ENCODE data around the gene MARCHF3.

- TF ChIP-seq, protein P1, sequence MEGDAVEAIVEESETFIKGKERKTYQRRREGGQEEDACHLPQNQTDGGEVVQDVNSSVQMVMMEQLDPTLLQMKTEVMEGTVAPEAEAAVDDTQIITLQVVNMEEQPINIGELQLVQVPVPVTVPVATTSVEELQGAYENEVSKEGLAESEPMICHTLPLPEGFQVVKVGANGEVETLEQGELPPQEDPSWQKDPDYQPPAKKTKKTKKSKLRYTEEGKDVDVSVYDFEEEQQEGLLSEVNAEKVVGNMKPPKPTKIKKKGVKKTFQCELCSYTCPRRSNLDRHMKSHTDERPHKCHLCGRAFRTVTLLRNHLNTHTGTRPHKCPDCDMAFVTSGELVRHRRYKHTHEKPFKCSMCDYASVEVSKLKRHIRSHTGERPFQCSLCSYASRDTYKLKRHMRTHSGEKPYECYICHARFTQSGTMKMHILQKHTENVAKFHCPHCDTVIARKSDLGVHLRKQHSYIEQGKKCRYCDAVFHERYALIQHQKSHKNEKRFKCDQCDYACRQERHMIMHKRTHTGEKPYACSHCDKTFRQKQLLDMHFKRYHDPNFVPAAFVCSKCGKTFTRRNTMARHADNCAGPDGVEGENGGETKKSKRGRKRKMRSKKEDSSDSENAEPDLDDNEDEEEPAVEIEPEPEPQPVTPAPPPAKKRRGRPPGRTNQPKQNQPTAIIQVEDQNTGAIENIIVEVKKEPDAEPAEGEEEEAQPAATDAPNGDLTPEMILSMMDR (conservative IDR thresholded peaks at IDR 0.05; ENCODE audit: low read depth, low read length) = no peak
- TF ChIP-seq EZH2 (IDR thresholded peaks at IDR 0.05; ENCODE audit: borderline replicate concordance, low read depth, low read length, poor library complexity, severe bottlenecking) = no peak
These were observed 158.9 kb downstream of the MARCHF3 start for GRCh38 chr5:126871441-126871840.

Measured in A673 (cell line).